Caco-2 (cell line): Measurements from ENCODE around the gene ELMO1. TPM values are rescaled to one million over a fixed set of nuclear protein-coding genes. Genes with fewer than 3 reads are reported as not detected.

Experiments used
- BruUV-seq: library from RNA; stranded (reverse); fragments of 400-500 nt; replicated peaks from 2 replicates; lab custom pipeline; 2021; lab: Mats Ljungman, UMichigan
- CTCF ChIA-PET: fragments of 300-600 bp; sonication (Branson Sonifier 250); formaldehyde crosslinking; loops from one replicate; lab custom pipeline; 2022; ENCODE audit warnings: antibody characterized with exemption; lab: Charles Lee
- POLR2A ChIA-PET: fragments of 300-600 bp; sonication (Branson Sonifier 250); formaldehyde crosslinking; loops from one replicate; lab custom pipeline; 2022; ENCODE audit warnings: antibody characterized with exemption; lab: Charles Lee
- DNase-seq, 2 experiments: peaks; one replicate each; pipeline versions ENCODE4 v3.0.0 to v3.0.0-alpha.2; 2020 to 2022
- H3K27me3 ChIP-seq: replicated peaks from 2 replicates; pipeline ENCODE4 v1.6.0; 2011; ENCODE audit warnings: low read length; ENCODE audit not compliant: control insufficient read depth, insufficient read depth
- H3K36me3 ChIP-seq: 2 replicates; pipeline ENCODE4 v1.5.1; 2011; ENCODE audit warnings: low read length; ENCODE audit not compliant: control insufficient read depth, insufficient read depth
- H3K4me1 ChIP-seq: fragments of 250-450 bp; sonication (Bioruptor Pico); 2 replicates; pipeline ENCODE4 v1.5.1; 2020; ENCODE audit warnings: mild to moderate bottlenecking
- H3K4me3 ChIP-seq: 2 replicates; pipeline ENCODE4 v1.5.1; 2011; ENCODE audit warnings: low read depth, mild to moderate bottlenecking, control low read depth, low read length
- H3K9me3 ChIP-seq: fragments of 250-450 bp; sonication (Bioruptor Pico); 2 replicates; pipeline ENCODE4 v1.5.1; 2020; ENCODE audit warnings: mild to moderate bottlenecking, moderate library complexity
- H3K27ac Mint-ChIP-seq: one replicate; pipeline ENCODE4 v1.8.0; 2022; ENCODE audit warnings: mixed read lengths; ENCODE audit not compliant: unreplicated experiment
- H3K27me3 Mint-ChIP-seq: one replicate; pipeline ENCODE4 v1.8.0; 2022; ENCODE audit warnings: mixed read lengths; ENCODE audit not compliant: insufficient read depth, unreplicated experiment
- H3K36me3 Mint-ChIP-seq: one replicate; pipeline ENCODE4 v1.8.0; 2022; ENCODE audit warnings: mild to moderate bottlenecking, mixed read lengths; ENCODE audit not compliant: insufficient read depth, unreplicated experiment
- H3K4me1 Mint-ChIP-seq: one replicate; pipeline ENCODE4 v1.8.0; 2022; ENCODE audit warnings: low read depth, mixed read lengths; ENCODE audit not compliant: unreplicated experiment
- H3K4me3 Mint-ChIP-seq: one replicate; pipeline ENCODE4 v1.8.0; 2022; ENCODE audit warnings: mild to moderate bottlenecking, moderate library complexity, mixed read lengths; ENCODE audit not compliant: unreplicated experiment
- H3K9me3 Mint-ChIP-seq: one replicate; pipeline ENCODE4 v1.8.0; 2022; ENCODE audit warnings: mixed read lengths; ENCODE audit not compliant: unreplicated experiment
- CTCF ChIP-seq, 2 experiments: fragments of 200-600 bp in 1 of 2; IDR thresholded peaks; 1 replicate in 1 of 2; 2 replicates in 1 of 2; pipeline versions ENCODE4 v1.5.1 to v1.8.0; 2011 to 2022; ENCODE audit warnings: antibody characterized with exemption in 1 of 2, control low read depth in 1 of 2, inconsistent platforms in 1 of 2, low read depth in 1 of 2, low read length in 1 of 2, mild to moderate bottlenecking in 1 of 2, moderate library complexity in 1 of 2; ENCODE audit not compliant: insufficient read depth in 1 of 2, severe bottlenecking in 1 of 2, unreplicated experiment in 1 of 2
- intact Hi-C: fragments of 100-400 bp; cut with micrococcal nuclease; formaldehyde crosslinking; loops from one replicate; pipeline ENCODE4 v1.10.0; 2022; ENCODE audit not compliant: unreplicated experiment
- total RNA-seq: library from RNA; stranded (reverse); gene quantifications from 2 replicates; pipeline ENCODE4 v1.2.3, GENCODE V29; 2022

The ELMO1 gene
- total RNA-seq, 1 experiment from 2014 or later: 0.14 TPM

- H3K9me3 Mint-ChIP-seq: no peaks in the 10 kb centered on the region
- no peaks in the 10 kb centered on the region for H3K4me1 Mint-ChIP-seq
- CTCF ChIA-PET: no interaction called here
- peaks cover 24% of the 10 kb centered on the region for H3K27me3 Mint-ChIP-seq
- Histone ChIP-seq H3K4me3 (no peak overlapping the region), H3K27me3 (no peaks in the 10 kb centered on the region), H3K4me1 (no peaks in the 10 kb centered on the region), H3K36me3 (no peaks in the 10 kb centered on the region), H3K9me3 (no peaks in the 10 kb centered on the region)
- intact Hi-C loops: no loop called here
- no peak overlapping the region for H3K4me3 Mint-ChIP-seq
- TF ChIP-seq CTCF (IDR thresholded peaks at IDR 0.05; ENCODE audit: insufficient read depth in 1 of 2, low read depth in 1 of 2, low read length in 1 of 2, severe bottlenecking in 1 of 2, unreplicated experiment in 1 of 2): no peak
- POLR2A ChIA-PET: no interaction called here
- no peak overlapping the region for H3K27ac Mint-ChIP-seq
- DNase-seq: no peak
- no TSS peak for BruUV-seq
- no peaks in the 10 kb centered on the region for H3K36me3 Mint-ChIP-seq
Observed at GRCh38 chr7:37265876-37266275, 182.8 kb downstream of the ELMO1 start.

DNA sequence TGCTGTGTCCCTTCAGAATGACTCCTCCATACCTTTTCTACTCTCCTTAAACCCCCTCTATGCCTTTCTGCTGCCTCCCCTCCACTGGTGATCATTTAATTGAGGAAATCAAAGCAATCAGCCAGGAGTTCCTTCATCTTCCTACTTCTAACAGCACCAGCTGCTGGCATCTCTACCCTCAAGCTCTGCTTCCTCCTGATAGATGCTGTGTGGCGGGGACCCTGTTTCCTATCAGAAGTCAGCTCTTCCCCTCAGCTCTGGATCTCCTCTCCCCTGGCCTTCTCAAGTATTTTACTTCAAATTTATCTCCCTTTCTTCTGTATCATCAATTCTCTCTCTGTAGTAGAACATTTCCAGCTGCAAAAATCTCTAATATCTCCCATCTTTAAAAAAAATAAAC lies 183.7 kb downstream of the ELMO1 start:
- H3K4me3 Mint-ChIP-seq: no peak overlapping the region
- no peaks in the 10 kb centered on the region for H3K36me3 Mint-ChIP-seq
- H3K27me3 Mint-ChIP-seq: peaks cover 24% of the 10 kb centered on the region
- ChIA-PET CTCF (no interaction called here), POLR2A (no interaction called here)
- Histone ChIP-seq H3K27me3 (no peaks in the 10 kb centered on the region), H3K36me3 (no peaks in the 10 kb centered on the region), H3K4me1 (no peaks in the 10 kb centered on the region), H3K9me3 (no peaks in the 10 kb centered on the region), H3K4me3 (no peak overlapping the region)
- DNase-seq: no peak
- no peak for TF ChIP-seq CTCF (IDR thresholded peaks at IDR 0.05; ENCODE audit: insufficient read depth in 1 of 2, low read depth in 1 of 2, low read length in 1 of 2, severe bottlenecking in 1 of 2, unreplicated experiment in 1 of 2)
- H3K27ac Mint-ChIP-seq: no peak overlapping the region
- H3K4me1 Mint-ChIP-seq: no peaks in the 10 kb centered on the region
- H3K9me3 Mint-ChIP-seq: no peaks in the 10 kb centered on the region
- intact Hi-C loops: no loop called here
- no TSS peak for BruUV-seq

DNA sequence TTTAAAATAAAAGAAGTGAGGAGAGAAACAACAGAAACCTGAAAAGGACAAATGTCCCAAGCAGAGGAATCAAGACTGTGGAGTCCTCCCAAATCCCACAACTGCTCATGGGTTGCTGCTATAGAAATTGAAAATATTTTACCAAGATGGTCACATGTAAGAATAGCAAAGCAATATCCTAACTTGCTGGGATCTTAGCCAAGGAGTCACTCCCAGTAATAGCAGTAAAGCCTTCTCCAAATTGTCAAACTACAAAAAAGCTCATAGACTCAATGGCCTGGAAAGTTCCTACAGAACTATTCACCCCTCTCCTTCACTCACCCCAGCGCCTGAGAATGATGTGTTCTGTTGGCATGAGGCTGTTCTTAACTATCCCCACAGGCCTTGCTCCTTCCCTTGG lies 186.5 kb downstream of the ELMO1 start:
- Mint-ChIP-seq H3K4me3 (no peak overlapping the region), H3K36me3 (no peaks in the 10 kb centered on the region), H3K27ac (no peak overlapping the region), H3K4me1 (no peaks in the 10 kb centered on the region), H3K9me3 (no peaks in the 10 kb centered on the region), H3K27me3 (peaks cover 29% of the 10 kb centered on the region)
- H3K36me3 ChIP-seq: no peaks in the 10 kb centered on the region
- ChIA-PET POLR2A (no interaction called here), CTCF (no interaction called here)
- no peak overlapping the region for H3K4me3 ChIP-seq
- DNase-seq: no peak
- H3K4me1 ChIP-seq: no peaks in the 10 kb centered on the region
- BruUV-seq: no TSS peak
- H3K9me3 ChIP-seq: no peaks in the 10 kb centered on the region
- no peak for TF ChIP-seq CTCF (IDR thresholded peaks at IDR 0.05; ENCODE audit: insufficient read depth in 1 of 2, low read depth in 1 of 2, low read length in 1 of 2, severe bottlenecking in 1 of 2, unreplicated experiment in 1 of 2)
- intact Hi-C loops: no loop called here
- no peaks in the 10 kb centered on the region; the same call in 1 of the 2 replicates for H3K27me3 ChIP-seq
